22Rv1 (cell line): ENCODE data around the gene HDAC10.

Source experiments
- ZFX ChIP-seq: fragments of 450-650 bp; IDR thresholded peaks from 2 replicates; pipeline ENCODE4 v1.6.1; 2017; ENCODE audit warnings: antibody characterized with exemption, borderline replicate concordance
- TF ChIP-seq, protein P1 (sequence below): fragments of 450-650 bp; IDR thresholded peaks from 2 replicates; pipeline ENCODE4 v1.5.1; 2017; ENCODE audit warnings: mild to moderate bottlenecking

DNA sequence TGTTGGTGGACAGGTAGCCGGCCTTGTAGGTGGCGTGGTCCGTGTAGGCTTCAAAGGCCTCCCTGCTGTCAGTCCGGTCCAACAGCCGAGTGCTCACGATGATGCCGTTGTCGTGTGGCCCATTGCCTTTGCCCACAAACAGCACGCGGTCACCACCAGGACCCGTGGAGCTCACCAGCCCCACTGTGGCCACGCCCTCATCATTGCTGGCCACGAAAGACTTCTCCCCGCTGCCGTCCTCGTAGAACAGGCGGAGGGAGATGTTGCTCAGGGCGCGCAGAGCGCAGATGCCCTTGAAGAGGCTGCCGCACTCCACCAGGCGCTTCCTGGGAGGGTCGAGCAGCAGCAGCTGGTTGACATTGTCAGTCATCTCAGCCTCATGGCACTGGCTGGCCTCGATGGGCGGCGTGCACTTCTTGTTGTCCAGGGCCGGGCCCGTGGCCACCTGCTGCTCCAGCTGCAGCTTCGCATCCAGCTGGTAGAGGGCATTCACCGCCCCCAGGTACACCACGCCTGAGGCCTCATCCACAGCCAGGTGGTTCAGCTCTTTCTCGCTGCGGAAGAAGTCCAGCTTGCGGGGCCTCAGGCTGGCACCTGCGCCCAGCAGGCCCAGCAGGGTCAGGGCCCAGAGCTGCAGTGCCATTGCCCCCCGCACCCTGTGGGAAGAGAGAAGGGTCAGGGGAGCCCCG, 39.0 kb upstream of the HDAC10 start:
- TF ChIP-seq, protein P1, sequence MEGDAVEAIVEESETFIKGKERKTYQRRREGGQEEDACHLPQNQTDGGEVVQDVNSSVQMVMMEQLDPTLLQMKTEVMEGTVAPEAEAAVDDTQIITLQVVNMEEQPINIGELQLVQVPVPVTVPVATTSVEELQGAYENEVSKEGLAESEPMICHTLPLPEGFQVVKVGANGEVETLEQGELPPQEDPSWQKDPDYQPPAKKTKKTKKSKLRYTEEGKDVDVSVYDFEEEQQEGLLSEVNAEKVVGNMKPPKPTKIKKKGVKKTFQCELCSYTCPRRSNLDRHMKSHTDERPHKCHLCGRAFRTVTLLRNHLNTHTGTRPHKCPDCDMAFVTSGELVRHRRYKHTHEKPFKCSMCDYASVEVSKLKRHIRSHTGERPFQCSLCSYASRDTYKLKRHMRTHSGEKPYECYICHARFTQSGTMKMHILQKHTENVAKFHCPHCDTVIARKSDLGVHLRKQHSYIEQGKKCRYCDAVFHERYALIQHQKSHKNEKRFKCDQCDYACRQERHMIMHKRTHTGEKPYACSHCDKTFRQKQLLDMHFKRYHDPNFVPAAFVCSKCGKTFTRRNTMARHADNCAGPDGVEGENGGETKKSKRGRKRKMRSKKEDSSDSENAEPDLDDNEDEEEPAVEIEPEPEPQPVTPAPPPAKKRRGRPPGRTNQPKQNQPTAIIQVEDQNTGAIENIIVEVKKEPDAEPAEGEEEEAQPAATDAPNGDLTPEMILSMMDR = no peak
- no peak for TF ChIP-seq ZFX
